ENCODE data around the gene SSNA1. TPM values are rescaled to one million over a fixed set of nuclear protein-coding genes. Genes with fewer than 3 reads are reported as not detected.

Gene SSNA1
- total RNA-seq, 4 donors from 2014 or later: 58.2 to 99.5 (median 76.7) TPM

- no peaks in the 10 kb centered on the region for H3K9me3 ChIP-seq
- TF ChIP-seq EP300 (IDR thresholded peaks at IDR 0.05) (no peak), CTCF (IDR thresholded peaks at IDR 0.05) (peak in 1 of 3 experiments; percentile 13), POLR2A (IDR thresholded peaks at IDR 0.05; ENCODE audit: low read depth) (peak; percentile 45), POLR2AphosphoS5 (IDR thresholded peaks at IDR 0.05) (peak; percentile 94 to 97)
- H3K4me1 ChIP-seq: peaks cover 48 to 61% (median 57%) of the 10 kb centered on the region in 4 donors
- 6% methylated on average over 24 of the region's 98 CpGs for WGBS
- DNase-seq (ENCODE audit: extremely low spot score): peak; percentile 97
- peak within 1 kb of the TSS; percentile 80 to 91 (median 84) for H3K27ac ChIP-seq (replicated peaks in 1 of 4)
- intact Hi-C loops (cut with DNase I): no loop called here
- H3K36me3 ChIP-seq: peaks cover 0 to 25% (median 3%) of the 10 kb centered on the region in 4 donors
- no peaks in the 10 kb centered on the region for H3K27me3 ChIP-seq
- H3K4me3 ChIP-seq: peak within 1 kb of the TSS; percentile 78 to 95 (median 87)
These were observed 16.9 kb downstream of the SSNA1 start, which contains the start of the genes NDOR1 and TMEM203 for GRCh38 chr9:137205126-137206069. TSS of gene NDOR1 (plus strand) at chr9:137205700. CDS start at chr9:137205778, 78 bp downstream. TSS of gene TMEM203 (minus strand) at chr9:137205648. CDS start at chr9:137205414, 234 bp downstream.

- TF ChIP-seq CTCF (IDR thresholded peaks at IDR 0.05) (no peak), POLR2A (IDR thresholded peaks at IDR 0.05; ENCODE audit: low read depth) (no peak), EP300 (IDR thresholded peaks at IDR 0.05) (no peak), POLR2AphosphoS5 (IDR thresholded peaks at IDR 0.05) (no peak)
- peaks cover 0 to 36% (median 3%) of the 10 kb centered on the region in 4 donors for H3K36me3 ChIP-seq
- DNase-seq (ENCODE audit: extremely low spot score): no peak
- peaks cover 43 to 54% (median 50%) of the 10 kb centered on the region in 4 donors for H3K4me1 ChIP-seq
- no peaks in the 10 kb centered on the region for H3K9me3 ChIP-seq
- peak overlapping the region; percentile 78 to 95 (median 87) for H3K4me3 ChIP-seq
- no peak overlapping the region for H3K27ac ChIP-seq (replicated peaks in 1 of 4)
- no peaks in the 10 kb centered on the region for H3K27me3 ChIP-seq
- intact Hi-C loops (cut with DNase I): no loop called here
- WGBS: 74% methylated on average over 7 of the region's 7 CpGs
These were observed 18.1 kb downstream of the SSNA1 start for GRCh38 chr9:137206602-137207001.

- H3K4me3 ChIP-seq: no peak overlapping the region
- H3K9me3 ChIP-seq: no peaks in the 10 kb centered on the region
- no peaks in the 10 kb centered on the region for H3K27me3 ChIP-seq
- no peak for TF ChIP-seq EP300 (IDR thresholded peaks at IDR 0.05)
- no peak for TF ChIP-seq POLR2AphosphoS5 (IDR thresholded peaks at IDR 0.05)
- no peak for TF ChIP-seq POLR2A (IDR thresholded peaks at IDR 0.05; ENCODE audit: low read depth)
- no peak for TF ChIP-seq CTCF (IDR thresholded peaks at IDR 0.05)
- intact Hi-C loops (cut with DNase I): no loop called here
- peaks cover 5 to 10% (median 8%) of the 10 kb centered on the region in 4 donors for H3K4me1 ChIP-seq
- peaks cover 0 to 60% (median 15%) of the 10 kb centered on the region in 4 donors for H3K36me3 ChIP-seq
- no peak for DNase-seq (ENCODE audit: extremely low spot score)
- no peak overlapping the region for H3K27ac ChIP-seq (replicated peaks in 1 of 4)
- 89% methylated on average over 10 of the region's 13 CpGs for WGBS
These were observed 23.1 kb downstream of the SSNA1 start for GRCh38 chr9:137211532-137211931.

GRCh38 chr9:137212520-137212919 is 24.0 kb downstream of the SSNA1 start:
- no peak for DNase-seq (ENCODE audit: extremely low spot score)
- Histone ChIP-seq H3K9me3 (no peaks in the 10 kb centered on the region), H3K36me3 (peaks cover 0 to 61% (median 15%) of the 10 kb centered on the region in 4 donors), H3K27me3 (no peaks in the 10 kb centered on the region), H3K27ac (replicated peaks in 1 of 4) (no peak overlapping the region), H3K4me1 (peaks cover under 1 to 10% (median 7%) of the 10 kb centered on the region in 4 donors), H3K4me3 (no peak overlapping the region)
- intact Hi-C loops (cut with DNase I): no loop called here
- WGBS: 81% methylated on average over 10 of the region's 21 CpGs
- TF ChIP-seq EP300 (IDR thresholded peaks at IDR 0.05): no peak
